Activated CD4-positive, alpha-beta T cell treated with anti-CD3 and anti-CD28 coated beads for 36 hours (primary cell): Measurements from ENCODE around the gene HMCN2. TPM values are rescaled to one million over a fixed set of nuclear protein-coding genes. Genes with fewer than 3 reads are reported as not detected.
"Not testable (repeated sequence)": the region's sequence is repeated elsewhere in the genome, so short reads cannot be mapped to it uniquely, and the experiment has no call there.

ENCODE experiments used
- ATAC-seq: fragments of 200-7000 bp; cut with Tn5 transposase; one replicate; pipeline ENCODE4 v1.10.0; 2021; ENCODE audit warnings: mild to moderate bottlenecking, moderate library complexity
- CTCF ChIA-PET: fragments of 350-600 bp; sonication (Branson Sonifier 250); formaldehyde crosslinking; loops from one replicate; lab custom pipeline; 2021; ENCODE audit warnings: antibody characterized with exemption; lab: Charles Lee
- POLR2A ChIA-PET: fragments of 350-600 bp; sonication (Branson Sonifier 250); formaldehyde crosslinking; loops from one replicate; lab custom pipeline; 2021; ENCODE audit warnings: antibody characterized with exemption, inconsistent platforms; lab: Charles Lee
- DNase-seq: peaks from one replicate; pipeline ENCODE4 v3.0.0-alpha.2; 2020
- H3K27ac Mint-ChIP-seq: one replicate; pipeline ENCODE4 v1.8.0; 2021; ENCODE audit warnings: mixed read lengths
- H3K27me3 Mint-ChIP-seq: one replicate; pipeline ENCODE4 v1.8.0; 2021; ENCODE audit warnings: mixed read lengths
- H3K36me3 Mint-ChIP-seq: one replicate; pipeline ENCODE4 v1.8.0; 2021; ENCODE audit warnings: low read depth, mixed read lengths
- H3K4me1 Mint-ChIP-seq: one replicate; pipeline ENCODE4 v1.8.0; 2021; ENCODE audit warnings: mixed read lengths
- H3K4me3 Mint-ChIP-seq: one replicate; pipeline ENCODE4 v1.8.0; 2021; ENCODE audit warnings: mild to moderate bottlenecking, moderate library complexity, mixed read lengths
- H3K9me3 Mint-ChIP-seq: one replicate; pipeline ENCODE4 v1.8.0; 2021; ENCODE audit warnings: low read depth, mixed read lengths
- intact Hi-C, 2 experiments: fragments of 100-400 bp; cut with DNase I in 1 of 2; cut with micrococcal nuclease in 1 of 2; formaldehyde crosslinking; loops; one replicate each; pipeline versions ENCODE4 v1.14.2 to v1.15.1; 2022 to 2024; cut with DNase I, micrococcal nuclease
- total RNA-seq, 2 experiments: library from RNA; stranded (reverse); gene quantifications; one replicate each; pipeline ENCODE4 v1.2.3, GENCODE V29; 2021

HMCN2 gene
- total RNA-seq, 2 experiments from 2014 or later = 0.05 TPM

DNA sequence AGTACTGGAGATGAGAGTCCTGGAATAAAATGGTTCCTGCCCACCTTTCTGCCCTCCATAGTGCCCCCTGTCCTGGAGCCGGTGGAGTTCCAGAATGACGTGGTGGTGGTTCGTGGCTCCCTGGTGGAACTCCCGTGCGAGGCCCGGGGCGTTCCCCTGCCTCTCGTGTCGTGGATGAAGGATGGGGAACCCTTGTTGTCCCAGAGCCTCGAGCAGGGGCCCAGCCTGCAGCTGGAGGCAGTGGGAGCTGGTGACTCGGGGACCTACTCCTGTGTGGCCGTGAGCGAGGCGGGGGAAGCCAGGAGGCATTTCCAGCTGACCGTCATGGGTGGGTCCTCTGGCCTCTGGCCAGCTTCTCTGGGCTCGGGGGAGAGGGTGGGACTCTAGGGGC lies 128.1 kb downstream of the HMCN2 start:
- H3K27ac Mint-ChIP-seq = no peak overlapping the region
- no peaks in the 10 kb centered on the region for H3K9me3 Mint-ChIP-seq
- no peak for ATAC-seq
- CTCF ChIA-PET = no interaction called here
- no peak for DNase-seq
- H3K4me1 Mint-ChIP-seq = no peaks in the 10 kb centered on the region
- H3K4me3 Mint-ChIP-seq = no peak overlapping the region
- intact Hi-C loops = no loop called here
- POLR2A ChIA-PET = no interaction called here
- H3K36me3 Mint-ChIP-seq = no peaks in the 10 kb centered on the region
- H3K27me3 Mint-ChIP-seq = no peaks in the 10 kb centered on the region

DNA sequence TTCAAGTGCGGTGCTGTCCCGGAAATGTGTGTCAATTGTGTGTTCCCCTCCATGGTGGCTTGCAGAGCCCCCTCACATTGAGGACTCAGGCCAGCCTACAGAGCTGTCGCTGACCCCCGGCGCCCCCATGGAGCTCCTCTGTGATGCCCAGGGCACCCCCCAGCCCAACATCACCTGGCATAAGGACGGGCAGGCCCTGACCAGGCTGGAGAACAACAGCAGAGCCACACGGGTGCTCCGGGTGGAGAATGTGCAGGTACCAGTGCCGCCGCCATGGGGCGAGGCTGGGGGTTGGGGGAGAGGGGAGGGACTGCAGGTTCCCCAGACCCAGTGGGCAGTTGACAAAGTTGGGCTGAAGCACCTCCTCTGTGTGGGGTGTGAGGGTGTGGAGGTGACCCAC lies 128.8 kb downstream of the HMCN2 start:
- intact Hi-C loops = no loop called here
- H3K36me3 Mint-ChIP-seq = no peaks in the 10 kb centered on the region
- no peak overlapping the region for H3K27ac Mint-ChIP-seq
- no peaks in the 10 kb centered on the region for H3K4me1 Mint-ChIP-seq
- H3K27me3 Mint-ChIP-seq = no peaks in the 10 kb centered on the region
- ChIA-PET POLR2A (no interaction called here), CTCF (no interaction called here)
- H3K4me3 Mint-ChIP-seq = no peak overlapping the region
- H3K9me3 Mint-ChIP-seq = no peaks in the 10 kb centered on the region
- DNase-seq (no peak), ATAC-seq (no peak)

DNA sequence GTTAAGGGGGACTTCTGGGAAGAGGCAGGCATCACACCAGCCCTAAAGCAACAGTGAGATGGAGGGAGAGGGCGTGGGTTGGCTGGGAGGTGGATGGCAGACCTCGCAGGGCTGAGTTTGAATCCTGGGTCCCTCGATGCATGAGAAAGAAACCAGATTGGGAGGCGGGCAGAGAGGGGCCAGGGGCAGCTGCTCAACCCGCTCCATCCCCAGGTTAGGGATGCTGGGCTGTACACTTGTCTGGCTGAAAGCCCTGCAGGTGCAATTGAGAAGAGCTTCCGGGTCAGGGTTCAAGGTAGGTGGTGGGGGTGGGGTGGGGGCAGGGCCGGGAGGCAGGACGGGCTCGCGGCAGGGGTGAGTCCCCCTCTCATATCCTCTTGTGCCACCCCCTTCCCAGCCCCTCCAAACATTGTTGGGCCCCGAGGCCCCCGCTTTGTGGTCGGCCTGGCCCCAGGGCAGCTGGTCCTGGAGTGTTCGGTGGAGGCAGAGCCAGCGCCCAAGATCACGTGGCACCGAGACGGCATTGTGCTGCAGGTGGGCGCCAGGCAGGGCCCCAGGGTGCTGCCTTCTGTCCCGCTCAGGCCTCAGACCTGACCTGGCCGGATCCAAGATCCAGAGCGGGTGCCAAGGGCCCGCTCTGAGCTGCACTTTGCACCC lies 129.4 kb downstream of the HMCN2 start:
- H3K9me3 Mint-ChIP-seq = no peaks in the 10 kb centered on the region
- no peaks in the 10 kb centered on the region for H3K27me3 Mint-ChIP-seq
- CTCF ChIA-PET = no interaction called here
- POLR2A ChIA-PET = no interaction called here
- no peak for DNase-seq
- ATAC-seq = no peak
- H3K4me1 Mint-ChIP-seq = no peaks in the 10 kb centered on the region
- intact Hi-C loops = no loop called here
- no peak overlapping the region for H3K27ac Mint-ChIP-seq
- no peaks in the 10 kb centered on the region for H3K36me3 Mint-ChIP-seq
- no peak overlapping the region for H3K4me3 Mint-ChIP-seq

DNA sequence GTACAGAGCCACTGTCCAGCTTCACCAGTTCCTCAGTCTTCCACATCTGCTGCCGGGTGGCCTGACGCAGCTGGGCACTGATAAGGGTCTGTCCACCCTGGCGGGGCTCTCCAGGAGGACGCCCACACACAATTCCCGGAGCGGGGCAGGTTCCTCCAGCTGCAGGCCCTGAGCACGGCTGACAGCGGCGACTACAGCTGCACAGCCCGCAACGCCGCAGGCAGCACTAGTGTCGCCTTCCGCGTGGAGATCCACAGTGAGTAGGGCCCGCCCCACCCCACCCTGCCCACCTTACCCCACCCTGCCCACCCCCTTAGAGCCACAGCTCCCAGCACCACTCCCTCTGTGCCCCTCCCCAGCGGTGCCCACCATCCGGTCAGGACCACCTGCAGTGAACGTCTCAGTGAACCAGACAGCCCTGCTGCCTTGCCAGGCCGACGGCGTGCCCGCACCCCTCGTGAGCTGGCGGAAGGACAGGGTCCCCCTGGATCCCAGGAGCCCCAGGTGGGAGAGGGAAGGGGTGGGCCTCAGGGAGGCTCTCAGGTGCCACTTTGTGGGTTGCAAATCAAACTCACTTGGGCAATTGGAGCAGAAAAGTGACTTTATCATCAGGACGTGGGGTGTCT lies 130.4 kb downstream of the HMCN2 start:
- Mint-ChIP-seq H3K4me1 (no peaks in the 10 kb centered on the region), H3K4me3 (no peak overlapping the region), H3K27me3 (no peaks in the 10 kb centered on the region), H3K27ac (no peak overlapping the region), H3K36me3 (no peaks in the 10 kb centered on the region), H3K9me3 (no peaks in the 10 kb centered on the region)
- intact Hi-C loops = no loop called here
- DNase-seq (no peak), ATAC-seq (no peak)
- ChIA-PET POLR2A (no interaction called here), CTCF (no interaction called here)

DNA sequence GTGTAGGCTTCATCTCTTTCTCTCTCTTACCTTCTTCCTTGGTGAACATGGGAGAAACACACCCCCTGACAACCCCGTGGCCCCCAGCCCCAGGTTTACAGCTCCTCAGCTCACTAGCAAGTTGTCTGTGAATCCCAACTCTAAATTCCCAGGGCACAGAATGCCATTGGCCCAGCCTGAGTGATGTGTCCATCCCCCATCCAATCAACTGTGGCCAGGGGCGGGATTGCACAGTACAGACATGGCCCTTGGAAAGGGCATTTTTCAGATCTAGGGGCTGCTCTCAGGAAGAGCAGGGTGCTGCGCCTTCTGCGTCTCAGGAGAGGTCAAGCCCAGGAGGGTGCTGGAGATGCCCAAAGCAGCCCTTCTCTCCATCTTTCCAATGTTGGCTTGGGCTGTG lies 131.0 kb downstream of the HMCN2 start:
- no peak for ATAC-seq

DNA sequence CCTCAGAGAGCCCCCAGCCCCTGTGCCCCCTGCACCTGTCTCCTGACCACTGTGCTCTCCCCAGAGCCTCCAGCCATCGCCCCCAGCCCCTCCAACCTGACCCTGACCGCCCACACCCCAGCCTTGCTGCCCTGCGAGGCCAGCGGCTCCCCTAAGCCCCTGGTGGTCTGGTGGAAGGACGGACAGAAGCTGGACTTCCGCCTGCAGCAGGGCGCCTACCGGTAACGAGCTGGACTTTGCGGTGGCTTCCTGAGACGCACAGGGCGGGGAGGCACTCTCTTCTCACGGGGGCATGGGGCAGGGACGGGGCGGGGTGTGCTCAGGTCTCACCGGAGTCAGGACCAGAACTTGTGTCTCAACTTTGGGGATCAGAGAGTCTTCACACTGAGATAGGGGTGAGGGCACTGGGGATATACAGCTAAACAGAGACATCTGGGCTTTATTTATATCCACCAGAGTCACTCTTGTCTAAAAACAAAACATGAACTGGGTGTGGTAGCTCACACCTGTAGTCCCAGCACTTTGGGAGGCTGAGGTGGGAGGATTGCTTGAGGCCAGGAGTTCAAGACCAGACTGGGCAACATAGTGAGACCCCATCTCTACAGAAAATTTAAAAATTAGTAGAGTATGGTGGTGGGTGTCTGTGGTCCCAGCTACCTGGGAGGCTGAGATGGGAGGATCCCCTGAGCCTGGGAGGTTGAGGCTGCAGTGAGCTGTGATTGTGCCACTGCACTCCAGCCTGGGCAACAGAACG lies 133.1 kb downstream of the HMCN2 start:
- no peaks in the 10 kb centered on the region for H3K36me3 Mint-ChIP-seq
- intact Hi-C loops = no loop called here
- no peaks in the 10 kb centered on the region for H3K9me3 Mint-ChIP-seq
- H3K27me3 Mint-ChIP-seq = no peaks in the 10 kb centered on the region
- ChIA-PET POLR2A (no interaction called here), CTCF (no interaction called here)
- no peak overlapping the region for H3K27ac Mint-ChIP-seq
- H3K4me1 Mint-ChIP-seq = no peaks in the 10 kb centered on the region
- no peak for ATAC-seq
- no peak for DNase-seq
- H3K4me3 Mint-ChIP-seq = no peak overlapping the region

More for the DNA sequence above, 131.0 kb downstream of the HMCN2 start:
- ChIA-PET CTCF (no interaction called here), POLR2A (no interaction called here)
- intact Hi-C loops = no loop called here
- H3K4me3 Mint-ChIP-seq = no peak overlapping the region
- H3K9me3 Mint-ChIP-seq = no peaks in the 10 kb centered on the region
- DNase-seq = no peak
- no peaks in the 10 kb centered on the region for H3K27me3 Mint-ChIP-seq
- H3K27ac Mint-ChIP-seq = no peak overlapping the region
- no peaks in the 10 kb centered on the region for H3K4me1 Mint-ChIP-seq
- no peaks in the 10 kb centered on the region for H3K36me3 Mint-ChIP-seq

DNA sequence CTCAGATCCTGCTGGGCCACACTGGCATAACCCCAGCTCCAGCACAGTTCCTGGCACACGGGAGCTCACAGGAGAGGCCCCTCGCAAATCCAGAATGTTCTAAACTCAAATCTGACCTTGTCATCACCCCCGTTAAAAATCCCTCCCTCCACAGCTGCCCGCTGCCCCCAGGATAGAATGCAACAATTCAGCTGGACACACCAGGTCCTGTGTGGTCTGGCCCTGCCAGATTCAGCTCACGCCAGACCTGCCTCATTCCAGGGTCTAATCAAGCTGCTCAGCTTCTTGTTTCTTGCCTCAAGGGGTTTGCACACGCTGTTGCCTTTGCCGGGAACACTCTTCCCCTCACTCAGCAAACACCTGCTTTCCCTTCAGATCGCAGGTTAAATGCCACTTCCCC lies 134.2 kb downstream of the HMCN2 start:
- intact Hi-C loops = no loop called here
- Mint-ChIP-seq H3K4me1 (no peaks in the 10 kb centered on the region), H3K9me3 (no peaks in the 10 kb centered on the region), H3K27ac (no peak overlapping the region), H3K36me3 (no peaks in the 10 kb centered on the region), H3K27me3 (no peaks in the 10 kb centered on the region), H3K4me3 (no peak overlapping the region)
- no peak for DNase-seq
- CTCF ChIA-PET = no interaction called here
- POLR2A ChIA-PET = no interaction called here
- ATAC-seq = no peak

DNA sequence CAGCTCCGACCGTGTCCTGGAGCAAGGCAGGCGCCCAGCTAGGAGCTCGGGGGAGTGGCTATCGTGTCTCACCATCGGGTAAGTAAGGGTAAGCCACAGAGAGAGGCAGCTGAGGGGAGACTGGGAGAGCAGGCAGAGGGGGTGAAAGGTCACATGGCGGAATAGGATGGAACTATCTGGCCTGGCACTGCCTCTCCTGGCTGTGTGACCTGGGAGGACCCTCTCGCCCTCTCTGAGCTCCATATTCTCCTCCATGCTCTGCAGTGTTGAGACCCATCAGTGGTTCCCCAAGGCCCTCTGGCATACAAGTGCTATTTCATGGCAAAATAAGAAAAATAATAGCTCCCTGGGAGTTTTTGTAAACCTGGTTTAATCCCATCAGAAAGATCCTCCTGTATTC lies 135.3 kb downstream of the HMCN2 start:
- DNase-seq = no peak
- ATAC-seq = no peak
- no peaks in the 10 kb centered on the region for H3K9me3 Mint-ChIP-seq
- H3K27ac Mint-ChIP-seq = no peak overlapping the region
- H3K4me1 Mint-ChIP-seq = no peaks in the 10 kb centered on the region
- H3K36me3 Mint-ChIP-seq = no peaks in the 10 kb centered on the region
- ChIA-PET CTCF (interaction anchor here (0.9 kb wide), 1 partner anchor 13 kb away, joined by 4 read pairs; no protein-coding TSS in a partner anchor), POLR2A (no interaction called here)
- H3K4me3 Mint-ChIP-seq = no peak overlapping the region
- intact Hi-C loops = no loop called here
- no peaks in the 10 kb centered on the region for H3K27me3 Mint-ChIP-seq

DNA sequence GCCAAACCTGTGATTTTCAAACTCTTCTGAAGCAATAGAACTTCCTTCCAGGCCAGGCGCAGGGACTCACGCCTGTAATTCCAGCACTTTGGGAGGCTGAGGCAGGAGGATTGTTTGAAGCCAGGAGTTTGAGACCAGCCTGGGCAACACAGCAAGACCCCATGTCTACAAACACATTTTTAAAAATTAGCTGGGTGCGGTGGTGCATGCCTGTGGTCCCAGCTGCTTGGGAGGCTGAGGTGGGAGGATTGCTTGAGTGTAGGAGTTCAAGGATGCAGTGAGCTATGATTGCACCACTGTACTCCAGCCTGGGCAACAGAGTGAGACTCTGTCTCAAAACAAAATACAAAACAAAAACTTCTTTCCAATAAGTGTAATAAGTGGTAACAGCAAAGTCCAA lies 136.2 kb downstream of the HMCN2 start:
- DNase-seq, intact Hi-C loops, POLR2A ChIA-PET, H3K36me3 Mint-ChIP-seq, H3K4me1 Mint-ChIP-seq, H3K27me3 Mint-ChIP-seq, H3K4me3 Mint-ChIP-seq, ATAC-seq, H3K27ac Mint-ChIP-seq, H3K9me3 Mint-ChIP-seq: not testable (repeated sequence)
- CTCF ChIA-PET = interaction anchor here (0.6 kb wide), 1 partner anchor 9 kb away, joined by 3 read pairs; no protein-coding TSS in a partner anchor

DNA sequence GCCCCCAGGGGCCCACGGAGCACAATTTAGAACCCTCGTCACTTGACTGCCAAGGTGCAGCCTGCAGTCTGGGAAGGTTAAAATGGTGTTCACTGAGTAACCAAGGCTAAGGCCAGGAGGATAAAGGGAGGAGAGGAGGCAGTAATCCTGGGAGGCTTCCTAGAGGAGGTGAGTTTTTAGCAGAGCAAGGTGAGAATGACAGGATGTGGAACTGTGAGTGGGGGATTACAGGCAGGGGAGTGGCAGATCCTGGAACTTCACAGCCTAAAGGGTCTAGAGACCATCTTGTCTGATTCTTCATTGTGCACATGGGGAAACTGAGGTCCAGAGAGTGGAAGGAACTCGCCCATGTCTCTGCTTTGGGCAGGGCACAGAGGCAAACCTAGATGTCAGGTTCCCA lies 136.7 kb downstream of the HMCN2 start:
- Mint-ChIP-seq H3K27me3 (no peaks in the 10 kb centered on the region), H3K36me3 (no peaks in the 10 kb centered on the region), H3K4me1 (no peaks in the 10 kb centered on the region), H3K9me3 (no peaks in the 10 kb centered on the region), H3K4me3 (no peak overlapping the region), H3K27ac (no peak overlapping the region)
- no peak for ATAC-seq
- ChIA-PET POLR2A (no interaction called here), CTCF (interaction anchor here (0.6 kb wide), 1 partner anchor 10 kb away, joined by 3 read pairs; no protein-coding TSS in a partner anchor)
- intact Hi-C loops = no loop called here
- no peak for DNase-seq

DNA sequence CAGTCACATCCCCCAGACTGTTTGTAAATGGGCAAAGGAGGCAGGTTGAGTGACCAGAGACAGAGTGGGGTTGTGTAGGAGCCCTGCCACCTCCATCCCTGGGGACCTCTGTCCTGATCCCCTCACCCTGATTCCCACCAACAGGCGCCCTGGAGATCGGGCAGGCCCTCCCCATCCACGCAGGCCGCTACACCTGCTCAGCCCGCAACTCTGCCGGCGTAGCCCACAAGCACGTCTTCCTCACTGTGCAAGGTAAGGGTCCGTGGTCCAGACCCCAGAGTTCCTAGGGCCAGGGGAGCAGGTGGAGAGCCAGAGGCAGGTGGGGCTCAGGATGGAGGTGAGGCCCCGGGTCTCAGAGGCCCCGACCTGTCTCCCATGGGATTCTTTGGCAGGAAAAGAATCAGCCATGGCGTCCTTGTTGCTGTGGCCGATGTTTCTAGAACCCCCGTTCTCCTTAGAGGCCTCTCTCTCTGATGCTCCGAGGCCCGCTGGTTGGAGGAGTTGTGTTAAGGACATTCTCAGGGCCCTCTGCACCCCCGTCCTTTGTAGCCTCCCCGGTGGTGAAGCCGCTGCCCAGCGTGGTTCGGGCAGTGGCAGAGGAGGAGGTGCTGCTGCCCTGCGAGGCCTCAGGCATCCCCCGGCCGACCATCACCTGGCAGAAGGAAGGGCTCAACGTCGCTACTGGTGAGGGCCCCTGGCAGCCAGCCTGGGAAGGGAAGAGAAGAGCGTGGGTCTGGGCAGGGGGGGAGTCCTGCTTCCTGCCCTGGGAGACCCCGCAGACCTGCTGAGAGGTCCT lies 137.3 kb downstream of the HMCN2 start:
- CTCF ChIA-PET = no interaction called here
- H3K4me1 Mint-ChIP-seq = no peaks in the 10 kb centered on the region
- intact Hi-C loops = no loop called here
- H3K27ac Mint-ChIP-seq = no peak overlapping the region
- H3K27me3 Mint-ChIP-seq = no peaks in the 10 kb centered on the region
- H3K9me3 Mint-ChIP-seq = no peaks in the 10 kb centered on the region
- DNase-seq (no peak), ATAC-seq (no peak)
- H3K4me3 Mint-ChIP-seq = no peak overlapping the region
- H3K36me3 Mint-ChIP-seq = no peaks in the 10 kb centered on the region
- POLR2A ChIA-PET = no interaction called here
